K562 (cell line): ENCODE data around the gene AP2S1. TPM values are rescaled to one million over a fixed set of nuclear protein-coding genes. Genes with fewer than 3 reads are reported as not detected.

Experiments used
- UBTF ChIP-seq, 2 experiments: IDR thresholded peaks; 2 replicates each; pipeline ENCODE4 v1.6.1; 2012; ENCODE audit warnings: improper control_type of control experiment in 2 of 2, low read depth in 2 of 2, low read length in 2 of 2, borderline replicate concordance in 1 of 2
- ZBED1 ChIP-seq: IDR thresholded peaks from 2 replicates; pipeline ENCODE4 v1.6.1; 2014
- ZBTB9 ChIP-seq: fragments of 450-650 bp; formaldehyde crosslinking; IDR thresholded peaks from 2 replicates; pipeline ENCODE4 v1.4.0; 2020; ENCODE audit warnings: mild to moderate bottlenecking, moderate library complexity
- ZHX1 ChIP-seq: fragments of 150-350 bp; conservative IDR thresholded peaks from 2 replicates; pipeline ENCODE4 v1.6.1; 2014; ENCODE audit warnings: low read length
- ZNF318 ChIP-seq, 2 experiments: fragments of 450-650 bp; IDR thresholded peaks; 2 replicates each; pipeline ENCODE4 v1.6.1; 2016; ENCODE audit warnings: mild to moderate bottlenecking in 2 of 2, borderline replicate concordance in 1 of 2, low read depth in 1 of 2, moderate library complexity in 1 of 2
- ZNF518B ChIP-seq: fragments of 250-450 bp; sonication (Bioruptor Pico); IDR thresholded peaks from 2 replicates; pipeline ENCODE4 v1.5.0; 2021; ENCODE audit warnings: mild to moderate bottlenecking, moderate library complexity
- polyA plus RNA-seq, 8 experiments: library from polyadenylated mRNA; depleted of rRNA in 4 of 8; stranded (reverse) in 5 of 8; unstranded in 3 of 8; fragments of >200 nt; fragmentation: Nextera tagmentation in 2 of 8; fragmentation: Illumina TruSeq in 1 of 8; extraction: Ambion mirVana in 2 of 8; extraction: Trizol in 1 of 8; gene quantifications; 2 replicates each; pipeline versions ENCODE4 v1.2.1 to v1.2.3, GENCODE V29; 2011 to 2014; ENCODE audit warnings: inconsistent platforms in 1 of 8, missing spikeins in 1 of 8
- total RNA-seq, 7 experiments: library from RNA; depleted of rRNA in 6 of 7; stranded (reverse); fragments of >200 nt in 6 of 7; fragmentation: Illumina TruSeq in 2 of 7; extraction: Trizol in 2 of 7; gene quantifications; 2 replicates each; pipeline versions ENCODE4 v1.2.1 to v1.2.3, GENCODE V29; 2011 to 2021; ENCODE audit warnings: low replicate concordance in 1 of 7

Gene AP2S1
- total and polyA plus RNA-seq, 9 of the 15 experiments (the other 6 are each of a cell fraction or from before 2014, with no cell fraction given) = 32.4 to 294 (median 136) TPM

GRCh38 chr19:46788262-46788967 lies 62.2 kb downstream of the AP2S1 start, which contains the start of gene SLC1A5 (continued):
- TF ChIP-seq ZBED1 (peak; percentile 44; the same call in 1 of the 2 replicates), ZHX1 (0 out of 2 replicates have a peak, but pooled peaks have one; percentile 51), ZNF318 (IDR thresholded peaks at IDR 0.05; ENCODE audit: borderline replicate concordance in 1 of 2, low read depth in 1 of 2) (peak in 1 of 2 experiments; percentile 50; a peak in 1 of 4 replicates), UBTF (IDR thresholded peaks at IDR 0.05; ENCODE audit: borderline replicate concordance in 1 of 2, low read depth in 2 of 2, low read length in 2 of 2) (peak in 1 of 2 experiments; percentile 87; a peak in 2 of 4 replicates), ZBTB9 (CRISPR knock-in tag) (0 out of 2 replicates have a peak, but pooled peaks have one; percentile 29), ZNF518B (CRISPR knock-in tag) (no peak)
